Heart right ventricle (tissue), 16 donors: ENCODE measurements around the gene CPAMD8. TPM values are rescaled to one million over a fixed set of nuclear protein-coding genes. Genes with fewer than 3 reads are reported as not detected.

Experiments
- ATAC-seq, 8 donors: fragments of 200-7000 bp; cut with Tn5 transposase; one replicate each; pipeline ENCODE4 v1.9.1; 2020; ENCODE audit warnings: mild to moderate bottlenecking in 8 of 8, moderate library complexity in 8 of 8, moderate number of reproducible peaks in 1 of 8
- DNase-seq, 2 donors: peaks; one replicate each; pipeline ENCODE4 v3.0.0-alpha.2; 2020
- H3K27ac ChIP-seq, 10 donors: fragments of 200-600 bp; sonication (generic) in 2 of 10; one replicate each; pipeline versions ENCODE4 v1.5.0 to v1.8.0; 2020 to 2022; ENCODE audit warnings: mild to moderate bottlenecking in 3 of 10
- H3K27me3 ChIP-seq, 7 donors: fragments of 200-600 bp; one replicate each; pipeline ENCODE4 v1.8.0; 2021 to 2022; ENCODE audit warnings: mild to moderate bottlenecking in 2 of 7
- H3K36me3 ChIP-seq, 9 donors: fragments of 200-600 bp; sonication (generic) in 1 of 9; one replicate each; pipeline versions ENCODE4 v1.5.0 to v1.8.0; 2020 to 2022; ENCODE audit warnings: mild to moderate bottlenecking in 2 of 9
- H3K4me1 ChIP-seq, 9 donors: fragments of 200-600 bp; sonication (generic) in 1 of 9; one replicate each; pipeline versions ENCODE4 v1.5.0 to v1.8.0; 2020 to 2022; ENCODE audit warnings: mild to moderate bottlenecking in 4 of 9
- H3K4me3 ChIP-seq, 10 donors: fragments of 200-600 bp; sonication (generic) in 2 of 10; one replicate each; pipeline versions ENCODE4 v1.5.0 to v1.8.0; 2020 to 2022; ENCODE audit warnings: mild to moderate bottlenecking in 7 of 10, moderate library complexity in 2 of 10
- H3K9me3 ChIP-seq, 11 donors: fragments of 200-600 bp in 10 of 11; sonication (generic) in 2 of 11; one replicate each; pipeline versions ENCODE4 v1.5.0 to v1.8.0; 2013 to 2022; ENCODE audit warnings: mild to moderate bottlenecking in 2 of 11, control low read depth in 1 of 11, moderate library complexity in 1 of 11
- CTCF ChIP-seq, 9 donors: fragments of 200-600 bp; sonication (generic) in 2 of 9; IDR thresholded peaks; one replicate each; pipeline versions ENCODE4 v1.5.0 to v1.8.0; 2021 to 2022; ENCODE audit warnings: antibody characterized with exemption in 9 of 9, mild to moderate bottlenecking in 5 of 9, moderate library complexity in 1 of 9
- WGBS, 2 donors: extraction: QIAGEN DNeasy Blood & Tissue Kit; methylation state at CpG; one replicate each; pipeline ENCODE4 v1.1.7; 2013; ENCODE audit warnings: inconsistent platforms in 1 of 2; 5-methylcytosine and 5-hydroxymethylcytosine counted together
- intact Hi-C, 10 donors: fragments of 100-400 bp; cut with DNase I; formaldehyde crosslinking; loops; one replicate each; pipeline versions ENCODE4 v1.11.1 to v1.14.2; 2022
- polyA plus RNA-seq, 2 donors: library from polyadenylated mRNA; stranded (reverse); fragments of 200-250 nt; gene quantifications; one replicate each; pipeline ENCODE4 v1.2.3, GENCODE V29; 2013
- total RNA-seq, 10 donors: library from RNA; stranded (reverse); fragmentation: NEBNext Ultra II Directional in 3 of 10; extraction: Animal tissue kit (Norgen Biotek cat#: 25700) in 3 of 10; gene quantifications; one replicate each; pipeline versions ENCODE4 v1.2.1 to v1.2.4, GENCODE V29; 2021 to 2023
- donor health status: Arrhythmogenic right ventricular cardiomyopathy.
- donor health status: ischemic (EF 13 %, LVEDD 7.1; RV severe dilation, severe dysfunction).
- donor health status: healthy with polysubstance abuse.
- donor health status: DM: no; HTN: yes; CAD: no.
- donor health status: DM: no; HTN: no; CAD: no.
- donor health status: ischemic (EF 25% LVEDD 6.9; RV normal size, moderate dysfunction).
- donor health status: ischemic (EF 25% LVEDD 5.7; RV mildly dilated, moderate dysfunction).
- donor health status: healthy.
- donor health status: DM: yes; HTN: yes; CAD: no.
- donor health status: Ischemic cardiomyopathy.
- donor health status: ischemic (EF 35%, LVEDD 5.7; RV mildly dilated, moderate dysfunction).
- donor health status: nonischemic (EF 11% LVEDD 7.7; RV severe dilation, severe dysfunction).
- donor health status: DM: yes; HTN: yes; CAD: no.
- donor health status: PGD.
- donor health status: ischemic (EF 29% LVEDD 5.4; RV normal size, mild dysfunction).
- donor health status: nonischemic (EF 23%, LVEDD 6.1; RV moderate dilation, normal function).

Gene CPAMD8
- total and polyA plus RNA-seq, 12 donors = 4.8 to 77.9 (median 10.9) TPM

GRCh38 chr19:17011485-17011884, 15.1 kb downstream of the CPAMD8 start:
- DNase-seq = no peak
- H3K4me1 ChIP-seq = peaks cover 0 to 1% (median 0%) of the 10 kb centered on the region in 9 donors
- H3K27ac ChIP-seq = no peak overlapping the region
- no peak for TF ChIP-seq CTCF (IDR thresholded peaks at IDR 0.05)
- H3K9me3 ChIP-seq = peaks cover 0 to 10% (median 0%) of the 10 kb centered on the region in 11 donors
- no peak overlapping the region for H3K4me3 ChIP-seq
- no peaks in the 10 kb centered on the region for H3K36me3 ChIP-seq
- ATAC-seq = no peak
- intact Hi-C loops = no loop called here
- peaks cover 0 to 18% (median 0%) of the 10 kb centered on the region in 7 donors for H3K27me3 ChIP-seq
- WGBS, 2 donors = 81 to 89% methylated on average over 16 of the region's 16 CpGs

- no peak overlapping the region for H3K27ac ChIP-seq
- no peaks in the 10 kb centered on the region for H3K36me3 ChIP-seq
- no peaks in the 10 kb centered on the region for H3K4me1 ChIP-seq
- H3K9me3 ChIP-seq = peaks cover 0 to 10% (median 0%) of the 10 kb centered on the region in 11 donors
- WGBS, 2 donors = 90 to 92% methylated on average over 3 of the region's 3 CpGs
- DNase-seq (no peak), ATAC-seq (no peak)
- intact Hi-C loops = no loop called here
- H3K4me3 ChIP-seq = no peak overlapping the region
- no peak for TF ChIP-seq CTCF (IDR thresholded peaks at IDR 0.05)
- H3K27me3 ChIP-seq = no peaks in the 10 kb centered on the region
Measured at GRCh38 chr19:17006579-17006978, 20.0 kb downstream of the CPAMD8 start.

GRCh38 chr19:17005000-17005399, 21.6 kb downstream of the CPAMD8 start:
- ATAC-seq (no peak), DNase-seq (no peak)
- no peaks in the 10 kb centered on the region for H3K36me3 ChIP-seq
- H3K9me3 ChIP-seq = peaks cover 0 to 7% (median 0%) of the 10 kb centered on the region in 11 donors
- H3K27ac ChIP-seq = no peak overlapping the region
- intact Hi-C loops = no loop called here
- no peaks in the 10 kb centered on the region for H3K4me1 ChIP-seq
- peak in 1 of 9 donors; percentile 7 for TF ChIP-seq CTCF (IDR thresholded peaks at IDR 0.05)
- no peaks in the 10 kb centered on the region for H3K27me3 ChIP-seq
- WGBS, 2 donors = 71 to 84% methylated on average over 3 of the region's 3 CpGs
- H3K4me3 ChIP-seq = no peak overlapping the region

GRCh38 chr19:17004386-17004785, 22.2 kb downstream of the CPAMD8 start:
- no peak overlapping the region for H3K4me3 ChIP-seq
- H3K27me3 ChIP-seq = no peaks in the 10 kb centered on the region
- H3K27ac ChIP-seq = no peak overlapping the region
- H3K9me3 ChIP-seq = peaks cover 0 to 1% (median 0%) of the 10 kb centered on the region in 11 donors
- TF ChIP-seq CTCF (IDR thresholded peaks at IDR 0.05) = no peak
- 88% methylated on average over 15 of the region's 15 CpGs for WGBS, 2 donors
- ATAC-seq = no peak
- DNase-seq = no peak
- intact Hi-C loops = no loop called here
- no peaks in the 10 kb centered on the region for H3K4me1 ChIP-seq
- no peaks in the 10 kb centered on the region for H3K36me3 ChIP-seq
